MM.1S (cell line): Measurements from ENCODE around the gene CDC16.

ENCODE experiments used
- DNase-seq: peaks from one replicate; pipeline ENCODE4 v3.0.0-alpha.2; 2015
- H2AFZ ChIP-seq: fragments of 300-600 bp; sonication (generic); 2 replicates; pipeline ENCODE4 v1.6.0; 2016; ENCODE audit warnings: antibody characterized with exemption, low read length
- H3F3A ChIP-seq: fragments of 300-600 bp; sonication (generic); 2 replicates; pipeline ENCODE4 v1.6.1; 2016; ENCODE audit warnings: mild to moderate bottlenecking, antibody characterized with exemption, low read length, moderate library complexity, mixed read lengths; ENCODE audit not compliant: insufficient read depth
- H3K27ac ChIP-seq: fragments of 300-600 bp; sonication (generic); 2 replicates; pipeline ENCODE4 v1.5.1; 2016; ENCODE audit warnings: mild to moderate bottlenecking, low read length
- H3K27me3 ChIP-seq: fragments of 300-600 bp; sonication (generic); replicated peaks from 2 replicates; pipeline ENCODE4 v1.6.0; 2016; ENCODE audit warnings: low read length; ENCODE audit not compliant: insufficient read depth
- H3K36me3 ChIP-seq: fragments of 300-600 bp; sonication (generic); replicated peaks from 2 replicates; pipeline ENCODE4 v1.6.1; 2016; ENCODE audit warnings: mild to moderate bottlenecking, low read length, mixed read lengths; ENCODE audit not compliant: insufficient read depth
- H3K4me1 ChIP-seq: fragments of 300-600 bp; sonication (generic); 2 replicates; pipeline ENCODE4 v1.6.1; 2016; ENCODE audit warnings: low read length, mixed read lengths
- H3K4me2 ChIP-seq: fragments of 300-600 bp; sonication (generic); 2 replicates; pipeline ENCODE4 v1.6.0; 2016; ENCODE audit warnings: low read depth, low read length
- H3K4me3 ChIP-seq: fragments of 300-600 bp; sonication (generic); 2 replicates; pipeline ENCODE4 v1.5.1; 2016; ENCODE audit warnings: low read length, mixed read lengths
- H3K79me2 ChIP-seq: fragments of 300-600 bp; sonication (generic); 2 replicates; pipeline ENCODE4 v1.6.1; 2016; ENCODE audit warnings: mixed run types, low read length, mixed read lengths
- H3K9ac ChIP-seq: fragments of 300-600 bp; sonication (generic); 2 replicates; pipeline ENCODE4 v1.6.1; 2016; ENCODE audit warnings: low read length, mixed read lengths
- H3K9me2 ChIP-seq: fragments of 300-600 bp; sonication (generic); replicated peaks from 2 replicates; pipeline ENCODE4 v1.6.1; 2016; ENCODE audit warnings: mild to moderate bottlenecking, low read length, mixed read lengths; ENCODE audit not compliant: insufficient read depth
- H3K9me3 ChIP-seq: fragments of 300-600 bp; sonication (generic); replicated peaks from 2 replicates; pipeline ENCODE4 v1.6.1; 2016; ENCODE audit warnings: mild to moderate bottlenecking, low read length, mixed read lengths; ENCODE audit not compliant: insufficient read depth
- H4K20me1 ChIP-seq: fragments of 300-600 bp; sonication (generic); 2 replicates; pipeline ENCODE4 v1.6.1; 2016; ENCODE audit warnings: mild to moderate bottlenecking, low read length, moderate library complexity, mixed read lengths; ENCODE audit not compliant: insufficient read depth
- EZH2 ChIP-seq: fragments of 300-600 bp; sonication (generic); optimal IDR thresholded peaks from 2 replicates; pipeline ENCODE3; 2017; ENCODE audit warnings: low read depth, mild to moderate bottlenecking, antibody characterized with exemption, low read length, mixed read lengths
- EZH2phosphoT487 ChIP-seq: fragments of 300-600 bp; sonication (generic); IDR thresholded peaks from 2 replicates; pipeline ENCODE4 v1.6.1; 2018; ENCODE audit warnings: antibody characterized with exemption, low read length
- TF ChIP-seq, protein P1 (sequence below): fragments of 300-600 bp; sonication (generic); IDR thresholded peaks from 2 replicates; pipeline ENCODE4 v1.5.1; 2016; ENCODE audit warnings: antibody characterized with exemption, low read length, mixed read lengths

CDC16 gene

DNA sequence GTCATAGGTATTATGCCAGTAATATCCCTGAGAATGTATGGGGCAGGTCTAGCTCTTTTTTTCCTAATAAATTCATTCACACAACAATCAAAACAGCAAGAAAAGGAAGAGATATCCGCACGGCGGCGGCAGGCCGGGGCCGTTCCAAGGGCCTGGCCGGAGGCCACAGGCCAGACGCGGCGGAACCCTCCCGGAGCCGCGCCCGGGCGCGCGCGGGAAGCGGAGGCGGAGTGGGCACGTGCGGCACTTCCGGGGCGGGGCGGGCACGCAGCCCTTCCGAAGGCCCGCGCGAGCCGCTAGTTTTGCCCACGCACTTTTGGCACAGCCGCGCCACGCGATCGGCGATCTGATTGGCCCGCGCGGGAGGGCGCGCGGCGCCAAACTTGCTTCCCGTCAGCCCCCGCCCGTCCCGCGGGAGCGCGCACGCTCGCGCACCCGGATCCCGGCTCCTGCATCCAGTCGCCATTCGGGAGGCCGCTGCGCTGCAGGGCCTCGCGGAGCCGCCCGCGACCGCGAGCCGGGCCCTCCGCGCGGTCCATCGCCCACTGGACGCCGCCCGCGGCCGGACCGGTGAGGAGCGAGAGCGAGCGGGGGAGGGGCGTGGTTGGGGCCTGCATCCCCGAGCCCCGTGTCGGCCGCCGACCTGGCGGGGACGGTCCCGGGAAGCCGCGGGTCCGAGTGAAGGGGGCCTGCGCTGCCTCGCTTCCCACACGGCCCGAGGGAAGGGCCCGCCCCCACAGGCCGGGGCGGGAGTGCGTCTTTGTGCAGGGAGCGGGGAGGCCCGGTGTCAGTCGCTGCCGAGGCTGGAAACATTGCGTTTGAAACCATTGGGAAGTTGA, 79.6 kb downstream of the CDC16 start, which contains the start of gene CHAMP1:
Gene CHAMP1 (plus strand): TSS at position 430 of the 839 bp plus-strand sequence. CDS start 9,340 bp downstream, outside the sequence.
- H3K36me3 ChIP-seq: no peaks in the 10 kb centered on the region
- H3K9me2 ChIP-seq: no peaks in the 10 kb centered on the region
- peaks cover 33% of the 10 kb centered on the region for H3F3A ChIP-seq
- H3K9ac ChIP-seq: peak within 1 kb of the TSS; percentile 75
- no peaks in the 10 kb centered on the region for H3K9me3 ChIP-seq
- H3K4me2 ChIP-seq: peak within 1 kb of the TSS; percentile 64
- peak within 1 kb of the TSS; percentile 76 for H3K27ac ChIP-seq
- H3K27me3 ChIP-seq: no peaks in the 10 kb centered on the region
- DNase-seq: peak; percentile 95
- TF ChIP-seq EZH2 (no peak), EZH2phosphoT487 (no peak)
- TF ChIP-seq, protein P1, sequence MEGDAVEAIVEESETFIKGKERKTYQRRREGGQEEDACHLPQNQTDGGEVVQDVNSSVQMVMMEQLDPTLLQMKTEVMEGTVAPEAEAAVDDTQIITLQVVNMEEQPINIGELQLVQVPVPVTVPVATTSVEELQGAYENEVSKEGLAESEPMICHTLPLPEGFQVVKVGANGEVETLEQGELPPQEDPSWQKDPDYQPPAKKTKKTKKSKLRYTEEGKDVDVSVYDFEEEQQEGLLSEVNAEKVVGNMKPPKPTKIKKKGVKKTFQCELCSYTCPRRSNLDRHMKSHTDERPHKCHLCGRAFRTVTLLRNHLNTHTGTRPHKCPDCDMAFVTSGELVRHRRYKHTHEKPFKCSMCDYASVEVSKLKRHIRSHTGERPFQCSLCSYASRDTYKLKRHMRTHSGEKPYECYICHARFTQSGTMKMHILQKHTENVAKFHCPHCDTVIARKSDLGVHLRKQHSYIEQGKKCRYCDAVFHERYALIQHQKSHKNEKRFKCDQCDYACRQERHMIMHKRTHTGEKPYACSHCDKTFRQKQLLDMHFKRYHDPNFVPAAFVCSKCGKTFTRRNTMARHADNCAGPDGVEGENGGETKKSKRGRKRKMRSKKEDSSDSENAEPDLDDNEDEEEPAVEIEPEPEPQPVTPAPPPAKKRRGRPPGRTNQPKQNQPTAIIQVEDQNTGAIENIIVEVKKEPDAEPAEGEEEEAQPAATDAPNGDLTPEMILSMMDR: no peak
- peaks cover 45% of the 10 kb centered on the region for H3K79me2 ChIP-seq
- H3K4me3 ChIP-seq: peak within 1 kb of the TSS; percentile 61
- peak within 1 kb of the TSS; percentile 58 for H2AFZ ChIP-seq
- H4K20me1 ChIP-seq: 0 out of 2 replicates have a peak, but pooled peaks cover 3% of the 10 kb centered on the region
- peaks cover 33% of the 10 kb centered on the region for H3K4me1 ChIP-seq

DNA sequence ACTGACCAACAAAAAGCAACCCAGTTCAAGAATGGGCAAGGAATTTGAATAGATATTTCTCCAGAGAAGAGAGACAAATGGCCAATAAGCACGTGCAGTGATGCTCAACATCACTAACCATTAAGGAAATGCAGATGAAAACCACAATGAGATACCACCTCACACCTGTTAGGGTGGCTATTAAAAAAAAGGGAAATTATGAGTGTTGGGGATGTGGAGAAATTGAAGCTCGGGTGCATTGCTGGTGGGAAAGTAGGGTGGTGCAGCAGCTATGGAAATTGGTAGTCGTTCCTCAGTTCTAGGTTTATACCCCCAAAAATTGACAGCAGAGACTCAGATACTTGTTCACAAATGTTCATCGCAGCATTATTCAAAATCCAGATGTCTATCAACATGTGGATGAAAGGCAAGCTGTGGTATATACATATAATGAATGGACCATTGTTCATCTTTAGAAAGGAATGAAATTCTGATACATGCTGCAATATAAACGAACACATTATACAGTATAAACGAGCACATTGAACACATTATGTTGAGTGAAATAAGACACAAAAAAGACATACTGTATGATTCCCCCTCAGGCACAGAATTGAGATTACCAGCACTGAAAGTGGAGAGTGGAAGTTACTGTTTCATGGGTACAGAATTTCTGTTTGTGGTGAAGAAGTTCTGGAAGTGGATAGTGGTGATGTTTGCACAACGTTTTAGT, 80.5 kb downstream of the CDC16 start:
- TF ChIP-seq EZH2: no peak
- TF ChIP-seq, protein P1: no peak
- TF ChIP-seq EZH2phosphoT487: no peak
- Histone ChIP-seq H3K9me3 (no peaks in the 10 kb centered on the region), H3K4me3 (peak overlapping the region; percentile 61), H3K79me2 (peaks cover 55% of the 10 kb centered on the region), H3K27ac (peak overlapping the region; percentile 76), H3K9ac (peak overlapping the region; percentile 75), H3K27me3 (no peaks in the 10 kb centered on the region), H4K20me1 (peaks cover 8% of the 10 kb centered on the region; the same call in 1 of the 2 replicates), H3K4me2 (peak overlapping the region; percentile 49), H3F3A (peaks cover 25% of the 10 kb centered on the region), H3K4me1 (peaks cover 26% of the 10 kb centered on the region), H2AFZ (no peak overlapping the region), H3K36me3 (no peaks in the 10 kb centered on the region), H3K9me2 (no peaks in the 10 kb centered on the region)
- peak; percentile 39 for DNase-seq

DNA sequence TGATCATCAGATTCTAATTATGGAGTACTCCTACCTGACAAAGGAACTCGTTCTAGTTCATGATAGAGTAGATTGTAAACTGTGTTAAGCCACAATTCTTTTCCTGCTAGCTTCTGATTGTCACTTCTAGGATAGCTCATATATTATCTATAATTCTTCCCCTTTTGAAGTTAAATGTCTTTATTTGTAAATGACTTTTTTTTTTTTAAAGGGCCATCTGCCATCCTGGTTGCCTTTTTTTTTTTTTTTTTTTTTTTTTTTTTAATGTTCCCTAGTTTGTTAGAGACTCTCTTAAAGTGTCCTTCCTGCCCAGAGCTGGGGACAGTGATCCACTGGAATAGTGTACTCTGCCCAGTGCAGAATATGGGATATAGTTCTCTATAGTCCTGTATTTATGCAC, 83.9 kb downstream of the CDC16 start:
- Histone ChIP-seq H3K27ac (no peak overlapping the region), H3K4me3 (no peak overlapping the region), H3K9ac (no peak overlapping the region), H3K36me3 (peaks cover 1% of the 10 kb centered on the region; the same call in 1 of the 2 replicates), H3K27me3 (no peaks in the 10 kb centered on the region), H3K9me2 (no peaks in the 10 kb centered on the region), H3K79me2 (peaks cover 70% of the 10 kb centered on the region), H3K4me2 (no peak overlapping the region), H3F3A (peaks cover 11% of the 10 kb centered on the region), H3K4me1 (peaks cover 8% of the 10 kb centered on the region; the same call in 1 of the 2 replicates), H2AFZ (no peak overlapping the region), H4K20me1 (peaks cover 8% of the 10 kb centered on the region; the same call in 1 of the 2 replicates), H3K9me3 (no peaks in the 10 kb centered on the region)
- no peak for TF ChIP-seq EZH2phosphoT487
- TF ChIP-seq EZH2: no peak
- no peak for DNase-seq
